GM12878 (cell line): ENCODE data around the gene VEGFB. TPM values are rescaled to one million over a fixed set of nuclear protein-coding genes. Genes with fewer than 3 reads are reported as not detected.

ENCODE experiments used
- CBFB ChIP-seq: IDR thresholded peaks from 2 replicates; pipeline ENCODE4 v1.6.1; 2016; ENCODE audit warnings: antibody characterized with exemption, low read depth
- ETV6 ChIP-seq, 2 experiments: fragments of 450-650 bp in 1 of 2; IDR thresholded peaks in 1 of 2; conservative IDR thresholded peaks in 1 of 2; 2 replicates each; pipeline ENCODE4 v1.6.1; 2014; ENCODE audit warnings: antibody characterized with exemption in 1 of 2, borderline replicate concordance in 1 of 2, low read depth in 1 of 2, mild to moderate bottlenecking in 1 of 2, moderate library complexity in 1 of 2
- MEF2A ChIP-seq: IDR thresholded peaks from 2 replicates; pipeline ENCODE4 v1.6.1; 2011; ENCODE audit warnings: low read depth, mild to moderate bottlenecking, low read length, moderate library complexity; ENCODE audit not compliant: insufficient read depth
- MYB ChIP-seq: fragments of 150-350 bp; IDR thresholded peaks from 2 replicates; pipeline ENCODE4 v1.6.1; 2014; ENCODE audit warnings: mild to moderate bottlenecking, low read depth, low read length, borderline replicate concordance
- NRF1 ChIP-seq: conservative IDR thresholded peaks from 2 replicates; pipeline ENCODE4 v1.6.1; 2011; ENCODE audit warnings: mild to moderate bottlenecking, low read depth, low read length, improper control_type of control experiment
- SREBF1 ChIP-seq: IDR thresholded peaks from 2 replicates; pipeline ENCODE4 v1.6.1; 2012; ENCODE audit warnings: mild to moderate bottlenecking, low read length
- YY1 ChIP-seq: IDR thresholded peaks from 2 replicates; pipeline ENCODE4 v1.6.1; 2011; ENCODE audit warnings: low read depth, mild to moderate bottlenecking, low read length
- ZNF274 ChIP-seq: IDR thresholded peaks from one replicate; pipeline ENCODE4 v1.8.0; 2011; ENCODE audit not compliant: insufficient read length, insufficient read depth
- ZNF622 ChIP-seq: fragments of 450-650 bp; IDR thresholded peaks from 2 replicates; pipeline ENCODE4 v1.6.1; 2017; ENCODE audit warnings: mild to moderate bottlenecking, inconsistent platforms
- polyA plus RNA-seq, 11 experiments: library from polyadenylated mRNA; depleted of rRNA in 4 of 11; unstranded in 6 of 11; stranded (reverse) in 5 of 11; fragments of >200 nt; fragmentation: Nextera tagmentation in 4 of 11; fragmentation: Illumina TruSeq in 1 of 11; extraction: Ambion mirVana in 4 of 11; extraction: Trizol in 1 of 11; gene quantifications; 1 replicate in 1 of 11; 2 replicates in 10 of 11; pipeline versions ENCODE4 v1.2.1 to v1.2.3, GENCODE V29; 2011 to 2016; ENCODE audit warnings: inconsistent platforms in 2 of 11, missing spikeins in 2 of 11, low read depth in 1 of 11
- total RNA-seq, 4 experiments: library from RNA; depleted of rRNA in 3 of 4; stranded (reverse); fragments of >200 nt in 3 of 4; fragmentation: Illumina TruSeq in 1 of 4; extraction: Trizol in 1 of 4; gene quantifications; 2 replicates each; pipeline versions ENCODE4 v1.2.1 to v1.2.3, GENCODE V29; 2013 to 2021
- TF ChIP-seq, protein P1 (sequence below): fragments of 450-650 bp; formaldehyde crosslinking; IDR thresholded peaks from 2 replicates; pipeline ENCODE4 v1.5.0; 2022; ENCODE audit warnings: mild to moderate bottlenecking, missing genetic modification characterization
- TF ChIP-seq, protein P2 (sequence below): IDR thresholded peaks from 2 replicates; pipeline ENCODE4 v1.6.1; 2012; ENCODE audit warnings: improper control_type of control experiment, low read depth, low read length; ENCODE audit not compliant: insufficient replicate concordance
- TF ChIP-seq, protein P3 (sequence below): fragments of 150-350 bp; IDR thresholded peaks from 2 replicates; pipeline ENCODE4 v1.6.1; 2014; ENCODE audit warnings: mild to moderate bottlenecking, low read depth, low read length
- TF ChIP-seq, protein P4 (sequence below): fragments of 450-650 bp; formaldehyde crosslinking; IDR thresholded peaks from 2 replicates; pipeline ENCODE4 v1.4.0; 2022; ENCODE audit warnings: mild to moderate bottlenecking, moderate library complexity
- TF ChIP-seq, protein P5 (sequence below): IDR thresholded peaks from 2 replicates; pipeline ENCODE4 v1.6.1; 2011; ENCODE audit warnings: mild to moderate bottlenecking, low read depth, low read length, moderate library complexity; ENCODE audit not compliant: insufficient replicate concordance

Gene VEGFB
- total and polyA plus RNA-seq, 10 of the 15 experiments (the other 5 are each of a cell fraction or from before 2014, with no cell fraction given): 7.0 to 75.8 (median 20.3) TPM

DNA sequence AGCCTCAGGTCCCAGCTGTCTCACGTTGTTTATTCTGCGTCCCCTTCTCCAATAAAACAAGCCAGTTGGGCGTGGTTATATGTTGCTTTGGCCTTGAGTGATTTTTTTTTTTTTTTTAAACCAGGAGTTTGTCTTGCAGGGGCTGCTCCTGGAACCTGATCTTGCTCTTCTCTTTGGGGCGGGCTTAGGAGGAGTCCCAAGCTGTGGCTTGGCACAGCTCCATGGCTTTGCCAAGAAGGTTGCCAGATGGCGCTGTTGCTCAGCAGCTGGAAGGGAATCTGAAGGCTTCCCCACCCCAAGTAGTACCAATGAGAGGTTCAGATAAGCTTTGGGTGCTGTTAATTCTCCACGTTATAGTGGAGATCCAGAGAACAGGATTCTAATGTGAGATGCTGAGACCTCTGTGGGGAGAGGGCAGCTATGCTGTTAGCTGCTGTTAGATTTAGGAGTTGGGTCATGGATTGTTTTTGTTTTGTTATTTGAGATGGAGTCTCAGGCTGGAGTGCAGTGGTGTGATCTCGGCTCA lies 29.9 kb upstream of the VEGFB start (continued):
- no peak for TF ChIP-seq MYB
- TF ChIP-seq SREBF1: no peak
- TF ChIP-seq, protein P1, sequence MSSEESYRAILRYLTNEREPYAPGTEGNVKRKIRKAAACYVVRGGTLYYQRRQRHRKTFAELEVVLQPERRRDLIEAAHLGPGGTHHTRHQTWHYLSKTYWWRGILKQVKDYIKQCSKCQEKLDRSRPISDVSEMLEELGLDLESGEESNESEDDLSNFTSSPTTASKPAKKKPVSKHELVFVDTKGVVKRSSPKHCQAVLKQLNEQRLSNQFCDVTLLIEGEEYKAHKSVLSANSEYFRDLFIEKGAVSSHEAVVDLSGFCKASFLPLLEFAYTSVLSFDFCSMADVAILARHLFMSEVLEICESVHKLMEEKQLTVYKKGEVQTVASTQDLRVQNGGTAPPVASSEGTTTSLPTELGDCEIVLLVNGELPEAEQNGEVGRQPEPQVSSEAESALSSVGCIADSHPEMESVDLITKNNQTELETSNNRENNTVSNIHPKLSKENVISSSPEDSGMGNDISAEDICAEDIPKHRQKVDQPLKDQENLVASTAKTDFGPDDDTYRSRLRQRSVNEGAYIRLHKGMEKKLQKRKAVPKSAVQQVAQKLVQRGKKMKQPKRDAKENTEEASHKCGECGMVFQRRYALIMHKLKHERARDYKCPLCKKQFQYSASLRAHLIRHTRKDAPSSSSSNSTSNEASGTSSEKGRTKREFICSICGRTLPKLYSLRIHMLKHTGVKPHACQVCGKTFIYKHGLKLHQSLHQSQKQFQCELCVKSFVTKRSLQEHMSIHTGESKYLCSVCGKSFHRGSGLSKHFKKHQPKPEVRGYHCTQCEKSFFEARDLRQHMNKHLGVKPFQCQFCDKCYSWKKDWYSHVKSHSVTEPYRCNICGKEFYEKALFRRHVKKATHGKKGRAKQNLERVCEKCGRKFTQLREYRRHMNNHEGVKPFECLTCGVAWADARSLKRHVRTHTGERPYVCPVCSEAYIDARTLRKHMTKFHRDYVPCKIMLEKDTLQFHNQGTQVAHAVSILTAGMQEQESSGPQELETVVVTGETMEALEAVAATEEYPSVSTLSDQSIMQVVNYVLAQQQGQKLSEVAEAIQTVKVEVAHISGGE (CRISPR knock-in tag): no peak
- TF ChIP-seq MEF2A: no peak
- TF ChIP-seq, protein P2, sequence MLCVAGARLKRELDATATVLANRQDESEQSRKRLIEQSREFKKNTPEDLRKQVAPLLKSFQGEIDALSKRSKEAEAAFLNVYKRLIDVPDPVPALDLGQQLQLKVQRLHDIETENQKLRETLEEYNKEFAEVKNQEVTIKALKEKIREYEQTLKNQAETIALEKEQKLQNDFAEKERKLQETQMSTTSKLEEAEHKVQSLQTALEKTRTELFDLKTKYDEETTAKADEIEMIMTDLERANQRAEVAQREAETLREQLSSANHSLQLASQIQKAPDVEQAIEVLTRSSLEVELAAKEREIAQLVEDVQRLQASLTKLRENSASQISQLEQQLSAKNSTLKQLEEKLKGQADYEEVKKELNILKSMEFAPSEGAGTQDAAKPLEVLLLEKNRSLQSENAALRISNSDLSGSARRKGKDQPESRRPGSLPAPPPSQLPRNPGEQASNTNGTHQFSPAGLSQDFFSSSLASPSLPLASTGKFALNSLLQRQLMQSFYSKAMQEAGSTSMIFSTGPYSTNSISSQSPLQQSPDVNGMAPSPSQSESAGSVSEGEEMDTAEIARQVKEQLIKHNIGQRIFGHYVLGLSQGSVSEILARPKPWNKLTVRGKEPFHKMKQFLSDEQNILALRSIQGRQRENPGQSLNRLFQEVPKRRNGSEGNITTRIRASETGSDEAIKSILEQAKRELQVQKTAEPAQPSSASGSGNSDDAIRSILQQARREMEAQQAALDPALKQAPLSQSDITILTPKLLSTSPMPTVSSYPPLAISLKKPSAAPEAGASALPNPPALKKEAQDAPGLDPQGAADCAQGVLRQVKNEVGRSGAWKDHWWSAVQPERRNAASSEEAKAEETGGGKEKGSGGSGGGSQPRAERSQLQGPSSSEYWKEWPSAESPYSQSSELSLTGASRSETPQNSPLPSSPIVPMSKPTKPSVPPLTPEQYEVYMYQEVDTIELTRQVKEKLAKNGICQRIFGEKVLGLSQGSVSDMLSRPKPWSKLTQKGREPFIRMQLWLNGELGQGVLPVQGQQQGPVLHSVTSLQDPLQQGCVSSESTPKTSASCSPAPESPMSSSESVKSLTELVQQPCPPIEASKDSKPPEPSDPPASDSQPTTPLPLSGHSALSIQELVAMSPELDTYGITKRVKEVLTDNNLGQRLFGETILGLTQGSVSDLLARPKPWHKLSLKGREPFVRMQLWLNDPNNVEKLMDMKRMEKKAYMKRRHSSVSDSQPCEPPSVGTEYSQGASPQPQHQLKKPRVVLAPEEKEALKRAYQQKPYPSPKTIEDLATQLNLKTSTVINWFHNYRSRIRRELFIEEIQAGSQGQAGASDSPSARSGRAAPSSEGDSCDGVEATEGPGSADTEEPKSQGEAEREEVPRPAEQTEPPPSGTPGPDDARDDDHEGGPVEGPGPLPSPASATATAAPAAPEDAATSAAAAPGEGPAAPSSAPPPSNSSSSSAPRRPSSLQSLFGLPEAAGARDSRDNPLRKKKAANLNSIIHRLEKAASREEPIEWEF: no peak
- TF ChIP-seq ZNF274: no peak
- no peak for TF ChIP-seq CBFB
- no peak for TF ChIP-seq ETV6 (conservative IDR thresholded peaks at IDR 0.05 in 1 of 2, IDR thresholded peaks at IDR 0.05 in 1 of 2; ENCODE audit: borderline replicate concordance in 1 of 2, low read depth in 1 of 2)
- no peak for TF ChIP-seq NRF1
- peak; percentile 63; the same call in 1 of the 2 replicates for TF ChIP-seq YY1
- TF ChIP-seq, protein P3, sequence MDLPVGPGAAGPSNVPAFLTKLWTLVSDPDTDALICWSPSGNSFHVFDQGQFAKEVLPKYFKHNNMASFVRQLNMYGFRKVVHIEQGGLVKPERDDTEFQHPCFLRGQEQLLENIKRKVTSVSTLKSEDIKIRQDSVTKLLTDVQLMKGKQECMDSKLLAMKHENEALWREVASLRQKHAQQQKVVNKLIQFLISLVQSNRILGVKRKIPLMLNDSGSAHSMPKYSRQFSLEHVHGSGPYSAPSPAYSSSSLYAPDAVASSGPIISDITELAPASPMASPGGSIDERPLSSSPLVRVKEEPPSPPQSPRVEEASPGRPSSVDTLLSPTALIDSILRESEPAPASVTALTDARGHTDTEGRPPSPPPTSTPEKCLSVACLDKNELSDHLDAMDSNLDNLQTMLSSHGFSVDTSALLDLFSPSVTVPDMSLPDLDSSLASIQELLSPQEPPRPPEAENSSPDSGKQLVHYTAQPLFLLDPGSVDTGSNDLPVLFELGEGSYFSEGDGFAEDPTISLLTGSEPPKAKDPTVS: no peak
- no peak for TF ChIP-seq ZNF622
- TF ChIP-seq, protein P4, sequence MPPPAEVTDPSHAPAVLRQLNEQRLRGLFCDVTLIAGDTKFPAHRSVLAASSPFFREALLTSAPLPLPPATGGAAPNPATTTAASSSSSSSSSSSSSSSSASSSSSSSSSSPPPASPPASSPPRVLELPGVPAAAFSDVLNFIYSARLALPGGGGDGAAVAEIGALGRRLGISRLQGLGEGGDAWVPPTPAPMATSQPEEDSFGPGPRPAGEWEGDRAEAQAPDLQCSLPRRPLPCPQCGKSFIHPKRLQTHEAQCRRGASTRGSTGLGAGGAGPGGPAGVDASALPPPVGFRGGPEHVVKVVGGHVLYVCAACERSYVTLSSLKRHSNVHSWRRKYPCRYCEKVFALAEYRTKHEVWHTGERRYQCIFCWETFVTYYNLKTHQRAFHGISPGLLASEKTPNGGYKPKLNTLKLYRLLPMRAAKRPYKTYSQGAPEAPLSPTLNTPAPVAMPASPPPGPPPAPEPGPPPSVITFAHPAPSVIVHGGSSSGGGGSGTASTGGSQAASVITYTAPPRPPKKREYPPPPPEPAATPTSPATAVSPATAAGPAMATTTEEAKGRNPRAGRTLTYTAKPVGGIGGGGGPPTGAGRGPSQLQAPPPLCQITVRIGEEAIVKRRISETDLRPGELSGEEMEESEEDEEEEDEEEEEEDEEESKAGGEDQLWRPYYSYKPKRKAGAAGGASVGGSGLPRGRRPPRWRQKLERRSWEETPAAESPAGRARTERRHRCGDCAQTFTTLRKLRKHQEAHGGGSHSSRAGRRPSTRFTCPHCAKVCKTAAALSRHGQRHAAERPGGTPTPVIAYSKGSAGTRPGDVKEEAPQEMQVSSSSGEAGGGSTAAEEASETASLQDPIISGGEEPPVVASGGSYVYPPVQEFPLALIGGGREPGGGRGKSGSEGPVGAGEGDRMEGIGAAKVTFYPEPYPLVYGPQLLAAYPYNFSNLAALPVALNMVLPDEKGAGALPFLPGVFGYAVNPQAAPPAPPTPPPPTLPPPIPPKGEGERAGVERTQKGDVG (CRISPR knock-in tag): no peak
- TF ChIP-seq, protein P5, sequence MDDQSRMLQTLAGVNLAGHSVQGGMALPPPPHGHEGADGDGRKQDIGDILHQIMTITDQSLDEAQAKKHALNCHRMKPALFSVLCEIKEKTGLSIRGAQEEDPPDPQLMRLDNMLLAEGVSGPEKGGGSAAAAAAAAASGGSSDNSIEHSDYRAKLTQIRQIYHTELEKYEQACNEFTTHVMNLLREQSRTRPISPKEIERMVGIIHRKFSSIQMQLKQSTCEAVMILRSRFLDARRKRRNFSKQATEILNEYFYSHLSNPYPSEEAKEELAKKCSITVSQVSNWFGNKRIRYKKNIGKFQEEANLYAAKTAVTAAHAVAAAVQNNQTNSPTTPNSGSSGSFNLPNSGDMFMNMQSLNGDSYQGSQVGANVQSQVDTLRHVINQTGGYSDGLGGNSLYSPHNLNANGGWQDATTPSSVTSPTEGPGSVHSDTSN: no peak
